HK-2 (cell line): ENCODE data around the gene PTPN9.
A peak's percentile ranks its signal among the peaks of the same experiment; 100 is the strongest.
"Not testable (repeated sequence)": the region's sequence is repeated elsewhere in the genome, so short reads cannot be mapped to it uniquely, and the experiment has no call there.

Experiments
- DNase-seq: peaks from one replicate; pipeline ENCODE4 v3.0.0-alpha.2; 2018; ENCODE audit not compliant: unreplicated experiment

PTPN9 gene

DNA sequence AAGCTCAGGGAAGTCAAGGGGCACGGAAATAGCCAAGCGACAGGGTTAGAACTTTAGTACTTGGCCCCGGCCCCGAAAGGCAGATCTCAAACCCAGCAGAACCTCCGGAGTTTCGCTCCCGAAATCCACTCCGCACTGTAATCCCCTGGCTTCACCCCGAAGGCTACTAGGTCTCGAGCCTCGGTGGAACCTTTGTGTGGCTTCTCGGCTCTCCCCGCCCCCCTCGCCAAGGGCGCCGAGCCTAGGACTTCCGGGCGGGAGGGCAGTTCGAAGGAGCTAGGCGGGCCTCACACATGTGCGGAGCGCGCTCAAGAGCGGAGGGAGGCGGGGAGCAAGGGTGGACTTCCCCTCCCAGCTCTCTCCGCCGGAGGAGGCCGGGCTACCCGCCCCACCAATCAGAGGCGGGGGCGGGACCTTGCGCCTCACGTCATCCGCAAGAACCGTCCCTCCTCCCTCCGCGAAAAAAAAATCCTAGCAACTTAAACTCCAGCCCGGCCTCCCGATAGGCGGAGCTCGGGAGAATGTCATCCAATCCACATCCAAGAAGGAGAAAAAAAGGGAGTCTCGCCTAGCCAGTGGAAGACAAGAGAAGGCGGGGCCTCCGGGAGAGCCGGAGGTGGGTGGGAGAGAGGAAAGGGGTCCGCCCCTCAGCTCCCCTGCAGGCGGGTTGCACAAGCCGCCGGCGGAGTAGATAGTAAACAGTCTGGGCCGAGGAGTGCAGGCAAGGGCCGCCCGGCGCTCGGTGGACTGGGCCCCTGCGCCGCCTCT, 125.2 kb downstream of the PTPN9 start:
- DNase-seq, result peak; percentile 92

DNA sequence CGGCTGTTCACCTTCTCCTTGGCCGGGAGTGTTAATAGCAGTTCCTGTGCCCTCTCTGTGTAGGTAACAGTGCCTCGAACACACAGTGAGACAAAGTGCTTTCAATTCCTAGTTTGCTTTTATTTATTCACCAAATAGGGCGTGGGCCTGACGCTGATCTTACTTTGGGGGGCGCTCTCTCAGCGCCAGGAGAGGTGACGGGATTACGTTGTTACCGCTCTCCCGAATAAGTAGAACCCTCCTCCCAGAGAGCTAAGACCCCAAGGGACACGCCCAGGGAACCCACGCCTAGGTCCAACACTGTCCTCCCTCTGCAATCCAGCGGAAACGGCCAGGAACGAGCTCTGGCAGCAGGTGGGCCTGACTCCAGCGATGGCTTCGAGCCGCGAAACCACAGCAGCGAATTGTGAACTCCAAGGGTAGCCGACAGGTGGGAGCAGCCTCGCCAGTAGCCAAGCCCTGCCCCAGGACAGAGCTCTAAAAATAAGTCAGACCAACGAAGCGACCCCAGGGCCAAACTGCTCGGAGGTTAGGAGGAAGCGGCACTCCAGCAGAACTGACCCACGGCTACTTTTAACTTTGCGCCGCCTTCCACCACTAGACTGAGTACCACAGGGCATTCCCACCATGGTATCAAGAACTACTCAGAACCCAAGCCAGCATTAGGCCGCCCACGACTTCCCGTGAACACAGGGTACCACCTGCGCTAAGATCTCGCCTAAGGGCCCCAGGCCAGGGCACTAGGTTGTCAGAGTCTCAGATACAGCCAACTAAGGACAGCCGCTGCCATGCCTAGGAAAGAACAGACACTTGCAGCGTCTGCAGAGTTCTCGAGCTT, 126.0 kb downstream of the PTPN9 start:
- peak; percentile 52 for DNase-seq

DNA sequence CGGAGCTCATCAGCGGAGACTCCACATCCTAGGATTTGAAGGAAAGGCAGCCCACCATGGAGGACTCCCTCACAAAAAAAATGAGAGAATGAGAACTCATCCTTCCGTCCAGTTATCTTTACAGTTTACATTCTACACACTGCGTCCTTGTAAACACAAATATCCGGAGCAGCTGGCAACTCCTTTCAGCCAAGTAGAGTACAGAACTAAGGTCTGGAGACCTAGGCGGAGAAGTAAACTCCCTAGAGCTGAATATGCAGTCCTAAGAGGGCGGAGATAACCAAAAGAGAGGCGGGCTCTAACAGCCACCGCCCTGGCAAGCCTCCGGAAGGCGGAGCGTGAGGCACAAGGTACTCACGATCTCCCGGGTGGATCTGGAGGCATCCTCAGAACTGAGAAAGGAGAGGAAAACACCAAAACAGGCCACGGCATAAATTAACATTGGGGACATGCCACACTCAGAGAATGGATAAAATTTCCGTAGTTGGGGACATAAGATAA, 126.7 kb downstream of the PTPN9 start:
- peak; percentile 71 for DNase-seq

DNA sequence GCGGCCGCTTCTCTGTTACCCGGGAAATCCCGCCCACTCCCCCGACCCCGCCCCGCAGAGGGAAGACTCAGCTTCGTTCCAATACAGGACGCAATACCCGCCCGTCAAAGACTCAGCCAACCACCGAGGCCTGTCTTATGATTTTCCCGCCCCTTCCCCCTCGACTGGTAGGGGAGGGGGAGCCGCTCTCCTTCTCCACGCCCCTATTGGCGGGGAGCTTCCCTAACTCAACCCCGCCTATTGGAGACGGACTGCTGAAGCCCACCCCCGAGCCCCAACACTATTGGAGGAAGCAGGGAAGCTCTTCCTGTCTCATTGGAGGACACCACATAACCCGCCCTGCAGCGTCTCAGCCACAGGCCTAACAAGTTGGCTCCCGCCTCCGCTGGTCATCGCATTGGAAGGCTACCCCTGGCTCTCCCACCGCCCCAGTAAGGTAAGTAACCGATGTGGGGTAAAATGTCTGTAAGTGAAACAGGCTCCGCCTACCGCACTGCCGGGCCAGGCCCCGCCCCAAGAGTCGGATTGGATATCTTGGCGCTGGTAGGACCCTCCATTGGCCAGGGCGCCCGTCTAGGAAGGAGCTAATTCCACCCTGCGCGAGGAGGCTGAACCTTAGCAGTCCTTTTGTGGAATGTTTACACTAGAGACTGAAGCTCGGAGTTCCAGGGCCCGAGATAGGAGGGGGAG, 127.3 kb downstream of the PTPN9 start, which contains the start of gene SIN3A:
TSS of gene SIN3A (minus strand) at position 17 of the 690 bp plus-strand sequence. CDS start 21,315 bp downstream, outside the sequence.
- peak; percentile 95 for DNase-seq

DNA sequence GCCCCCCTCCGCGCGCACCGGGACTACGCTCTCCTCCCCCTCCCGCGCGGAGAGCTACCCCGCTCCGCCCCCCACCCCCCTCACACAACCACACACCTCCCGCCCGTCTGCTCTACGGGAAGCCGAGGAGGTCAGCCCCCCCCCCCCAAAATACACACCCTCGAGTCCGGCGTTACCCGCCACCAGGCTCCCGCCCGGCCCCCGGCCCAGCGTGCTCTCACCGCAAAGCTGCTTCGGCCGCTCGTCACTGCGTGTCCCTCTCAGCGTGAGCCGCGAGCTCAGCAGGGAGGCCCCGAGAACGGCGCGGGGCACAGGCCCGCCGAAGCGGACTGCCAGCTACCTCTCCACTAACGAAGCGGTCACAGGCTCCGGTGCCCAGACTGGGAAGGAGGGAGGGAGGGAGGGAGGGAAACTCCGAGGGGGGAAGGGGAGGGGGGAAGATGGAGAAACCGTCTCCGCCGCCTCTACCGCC, 127.9 kb downstream of the PTPN9 start:
- no peak for DNase-seq

DNA sequence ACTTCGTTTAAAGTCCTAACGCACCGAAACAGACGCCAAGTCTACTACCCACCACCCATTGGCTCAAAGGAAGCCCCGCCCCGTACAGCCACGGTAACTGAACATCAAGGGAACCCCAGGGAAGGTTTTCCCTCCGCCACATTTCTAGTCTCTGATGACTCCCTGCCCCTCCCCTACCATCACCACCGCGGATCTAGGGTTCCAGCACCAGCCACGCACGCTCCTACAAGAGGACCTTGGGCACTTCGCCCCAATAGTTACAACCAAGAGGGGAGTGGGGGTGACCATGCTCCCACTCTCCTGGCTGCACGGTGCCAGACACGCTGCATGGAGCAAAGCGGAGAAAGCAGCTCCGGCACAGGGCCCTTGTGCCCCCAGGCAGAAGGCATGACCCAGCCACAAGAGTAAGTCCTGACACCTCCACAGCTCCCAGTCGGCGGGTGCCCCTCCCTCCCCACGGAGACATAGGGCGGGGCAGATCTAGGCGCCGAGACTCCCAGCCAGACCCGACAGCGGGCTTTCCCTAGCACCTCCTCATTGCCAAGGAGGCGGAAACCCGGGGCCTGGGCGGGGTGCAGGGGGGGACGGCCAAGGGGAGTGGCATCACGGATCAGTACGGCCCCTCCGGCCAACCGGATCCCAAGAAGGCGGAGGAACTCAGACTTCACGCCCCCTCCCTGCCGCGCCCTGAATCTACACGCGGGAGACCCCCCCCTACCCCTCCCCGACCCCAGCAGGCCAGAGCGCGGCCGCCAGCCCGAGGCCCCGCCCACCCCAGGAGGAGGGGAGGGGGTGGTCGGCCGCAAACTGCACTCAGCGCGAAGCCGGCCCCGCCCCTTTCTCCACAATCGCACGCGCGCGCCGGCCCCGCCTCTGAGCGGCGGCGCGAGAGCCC, 128.6 kb downstream of the PTPN9 start:
- DNase-seq, result peak; percentile 95

DNA sequence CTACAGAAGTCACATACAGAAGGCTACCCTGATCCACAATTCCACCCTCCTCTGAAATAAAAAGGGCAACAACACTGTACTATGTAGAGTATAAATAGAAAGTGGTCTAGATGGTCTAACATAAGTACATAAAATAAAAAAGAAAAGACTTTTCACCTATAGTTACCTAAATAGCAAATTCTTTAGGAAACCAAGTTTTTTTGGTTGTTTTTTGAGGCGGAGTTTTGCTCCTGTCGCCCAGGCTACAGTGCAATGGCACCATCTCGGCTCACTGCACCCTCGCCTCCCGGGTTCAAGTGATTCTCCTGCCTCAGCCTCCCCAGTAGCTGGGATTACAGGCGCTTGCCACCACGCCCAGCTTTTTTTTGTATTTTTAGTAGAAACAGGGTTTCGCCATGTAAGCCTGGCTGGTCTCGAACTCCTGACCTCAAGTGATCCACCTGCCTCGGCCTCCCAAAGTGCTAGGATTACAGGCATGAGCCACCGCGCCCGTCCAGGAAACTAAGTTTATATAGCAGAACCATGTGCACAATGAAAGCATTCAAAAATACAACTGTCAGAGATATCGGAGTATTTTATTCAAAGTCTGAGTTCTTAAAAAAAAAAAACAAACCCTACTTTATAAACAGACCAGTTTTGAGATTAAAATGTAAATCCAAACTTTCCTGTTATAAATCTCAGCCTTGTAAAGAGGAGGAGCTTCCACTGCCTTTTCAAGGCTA, 129.4 kb downstream of the PTPN9 start:
- no peak for DNase-seq

DNA sequence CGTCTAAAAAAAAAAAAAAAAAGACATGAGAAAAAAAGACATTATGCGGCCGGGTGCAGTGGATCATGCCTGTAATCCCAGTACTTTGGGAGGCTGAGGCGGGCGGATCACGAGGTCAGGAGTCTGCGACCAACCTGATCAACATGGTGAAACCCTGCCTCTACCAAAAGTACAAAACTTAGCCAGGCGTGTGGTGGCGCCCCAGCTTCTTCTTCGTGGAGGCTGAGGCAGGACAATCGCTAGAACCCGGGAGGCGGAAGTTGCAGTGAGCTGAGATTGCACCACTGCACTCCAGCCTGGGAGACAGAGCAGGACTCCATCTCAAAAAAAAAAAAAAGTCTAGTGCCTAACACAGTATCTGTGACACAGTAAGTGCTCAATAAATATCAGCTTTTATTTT, 130.9 kb downstream of the PTPN9 start:
- DNase-seq, result not testable (repeated sequence)

DNA sequence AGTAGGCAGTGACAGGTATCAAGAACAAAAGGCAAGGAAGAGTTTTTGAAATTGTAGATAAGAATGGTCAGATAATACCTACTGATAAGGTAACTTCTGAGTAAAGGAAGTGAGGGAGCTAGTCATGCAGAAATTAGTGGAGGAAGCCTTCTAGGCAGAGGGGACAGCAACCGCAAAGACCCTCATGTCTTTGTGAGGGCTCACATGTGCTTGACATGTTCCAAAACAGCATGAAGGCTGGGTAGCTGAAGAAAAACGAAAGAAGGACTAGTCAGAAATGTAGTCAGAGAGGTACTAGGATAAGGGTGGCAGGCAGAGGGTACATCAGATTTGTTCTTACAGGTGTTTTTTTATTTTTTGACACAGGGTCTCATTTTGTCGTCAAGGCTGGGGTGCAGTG, 133.0 kb downstream of the PTPN9 start:
- DNase-seq, result no peak

DNA sequence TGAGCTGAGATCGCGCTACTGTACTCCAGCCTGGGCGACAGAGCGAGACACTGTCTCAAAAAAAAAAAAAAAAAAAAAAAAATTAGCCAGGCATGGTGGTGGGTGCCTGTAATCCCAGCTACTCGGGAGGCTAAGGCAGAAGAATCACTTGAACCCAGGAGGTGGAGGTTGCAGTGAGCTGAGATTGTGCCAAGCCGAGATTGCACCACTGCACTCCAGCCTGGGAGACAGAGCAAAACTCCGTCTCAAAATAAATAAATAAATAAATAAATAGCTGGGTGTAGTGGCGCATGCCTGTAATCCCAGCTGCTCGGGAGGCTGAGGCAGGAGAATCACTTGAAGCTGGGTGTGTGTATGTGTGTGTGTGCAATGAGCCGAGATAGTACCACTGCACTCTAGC, 133.8 kb downstream of the PTPN9 start:
- DNase-seq, result not testable (repeated sequence)

DNA sequence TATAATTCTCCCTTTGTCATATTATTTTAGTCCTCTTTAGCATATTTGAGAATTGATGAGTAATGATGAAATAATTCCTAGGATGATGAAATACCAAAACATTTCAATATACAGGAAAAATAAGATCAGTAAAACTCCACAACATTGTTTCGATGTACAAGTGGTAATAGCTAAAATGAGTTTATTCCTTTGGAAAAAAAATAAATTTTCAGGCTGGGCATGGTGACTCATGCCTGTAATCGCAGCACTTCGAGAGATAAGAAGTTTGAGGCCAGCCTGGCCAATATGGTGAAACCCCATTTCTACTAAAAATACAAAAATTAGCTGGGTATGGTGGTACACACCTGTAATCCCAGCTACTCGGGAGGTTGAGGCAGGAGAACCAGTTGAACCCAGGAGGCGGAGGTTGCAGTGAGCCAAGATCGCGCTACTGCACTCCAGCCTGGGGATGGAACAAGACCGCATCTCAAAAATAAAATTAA, 135.1 kb downstream of the PTPN9 start:
- not testable (repeated sequence) for DNase-seq

DNA sequence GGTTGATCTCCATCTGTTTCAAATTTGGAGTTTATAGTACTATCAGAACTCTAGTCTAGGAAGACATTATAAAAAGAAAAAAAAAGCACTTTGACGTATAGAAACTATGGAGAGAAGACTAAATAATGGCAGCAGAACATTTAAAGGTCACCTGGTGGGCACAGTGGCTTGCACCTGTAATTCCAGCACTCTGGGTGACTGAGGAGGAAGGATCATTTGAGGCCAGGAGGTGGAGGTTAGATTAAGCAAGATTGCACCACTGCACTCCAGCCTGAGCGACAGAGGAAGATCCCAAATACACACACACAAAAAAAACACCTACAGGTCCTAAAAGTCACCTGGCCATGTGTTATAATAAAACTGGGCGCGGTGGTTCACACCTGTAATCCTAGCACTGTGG, 141.4 kb downstream of the PTPN9 start:
- no peak for DNase-seq

DNA sequence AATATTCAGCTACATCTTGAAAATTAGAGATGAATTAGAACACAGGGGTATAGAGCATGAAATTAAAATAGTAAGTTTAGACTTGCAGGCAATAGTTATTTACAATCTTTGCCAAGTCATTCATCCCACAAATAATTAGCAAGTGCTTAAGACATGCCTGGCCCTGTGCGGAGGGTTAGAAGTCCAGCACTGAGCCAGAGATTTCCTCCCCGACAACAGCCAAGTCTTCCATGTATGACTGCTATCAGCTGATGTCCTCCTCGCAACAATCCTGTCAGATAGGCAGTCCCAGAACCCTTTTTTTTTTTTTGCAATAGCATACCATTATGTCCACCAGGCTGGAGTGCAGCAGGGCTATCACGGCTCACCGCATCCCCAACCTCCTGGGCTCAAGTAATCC, 142.2 kb downstream of the PTPN9 start:
- DNase-seq, result no peak

DNA sequence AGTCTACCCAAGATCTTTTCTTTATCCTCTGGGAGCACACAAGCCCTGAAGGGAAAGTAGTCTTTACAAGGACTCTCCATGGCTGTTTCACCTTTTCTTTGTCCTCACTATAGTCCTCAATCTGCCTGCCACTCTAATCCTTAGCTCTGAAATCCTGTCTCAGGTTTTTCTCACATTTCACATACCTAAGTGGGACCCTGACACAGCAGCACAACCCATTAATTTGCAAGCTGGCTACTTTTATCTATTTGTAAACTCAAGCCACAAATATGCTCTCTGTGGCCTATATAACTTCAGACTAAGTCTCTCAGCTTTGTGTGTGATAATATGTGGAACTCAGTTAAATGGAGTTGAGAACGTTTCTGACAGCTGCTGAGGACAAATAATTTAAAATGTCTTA, 147.4 kb downstream of the PTPN9 start:
- DNase-seq, result no peak

DNA sequence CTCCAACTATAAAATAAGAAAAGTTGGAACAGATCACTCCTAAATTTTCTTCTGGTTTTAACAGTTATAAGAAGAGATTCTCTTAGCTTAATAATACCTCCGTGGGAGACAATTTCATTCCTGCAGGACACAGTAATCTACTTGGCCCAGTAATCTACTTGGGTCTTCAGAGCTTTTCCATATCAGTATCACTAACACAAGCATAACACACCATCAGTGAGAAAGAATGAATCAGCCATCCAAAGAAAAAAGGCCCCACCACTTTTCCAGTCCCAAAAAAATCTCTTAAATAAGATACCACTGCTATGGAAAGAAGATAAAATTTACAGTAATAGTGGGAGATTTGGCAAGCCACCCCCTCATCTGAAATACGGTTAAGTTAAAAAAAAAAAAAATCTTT, 147.8 kb downstream of the PTPN9 start:
- DNase-seq, result no peak

DNA sequence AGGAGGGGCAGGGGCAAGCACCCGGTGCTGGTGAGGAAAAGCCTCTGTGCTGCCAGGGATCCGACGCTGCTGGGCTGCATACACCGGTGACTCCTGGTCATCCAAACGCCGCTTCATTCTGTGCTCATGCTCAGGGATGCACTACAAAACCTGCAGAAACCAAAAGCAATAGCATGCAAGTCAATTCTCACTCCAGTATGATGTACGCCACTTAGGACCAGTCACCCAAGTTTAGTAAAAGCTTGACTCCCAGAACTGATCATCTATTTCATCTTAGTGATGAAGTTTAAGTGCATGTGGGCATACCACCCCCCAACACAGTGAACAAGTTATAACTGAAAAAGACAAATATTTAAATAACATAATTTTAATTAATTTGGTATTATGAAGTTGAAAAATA, 148.9 kb downstream of the PTPN9 start:
- DNase-seq, result no peak

DNA sequence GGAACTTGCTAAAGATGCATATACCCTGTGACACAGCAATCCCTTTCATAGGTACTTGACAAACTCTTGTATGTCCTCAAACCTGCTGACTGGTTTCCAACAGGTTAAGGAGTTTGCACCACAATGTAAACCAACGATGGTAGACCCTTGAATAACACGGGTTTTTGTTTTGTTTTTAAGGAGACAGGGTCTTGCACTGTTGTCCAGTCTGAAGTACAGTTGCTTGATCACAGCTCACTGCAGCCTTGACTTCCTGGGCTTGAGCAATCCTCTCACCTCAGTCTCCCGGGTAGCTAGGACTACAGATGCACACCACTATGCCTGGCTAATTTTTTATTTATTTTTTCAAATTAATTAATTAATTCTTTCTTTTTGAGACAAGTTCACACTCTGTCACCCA, 151.0 kb downstream of the PTPN9 start:
- no peak for DNase-seq

DNA sequence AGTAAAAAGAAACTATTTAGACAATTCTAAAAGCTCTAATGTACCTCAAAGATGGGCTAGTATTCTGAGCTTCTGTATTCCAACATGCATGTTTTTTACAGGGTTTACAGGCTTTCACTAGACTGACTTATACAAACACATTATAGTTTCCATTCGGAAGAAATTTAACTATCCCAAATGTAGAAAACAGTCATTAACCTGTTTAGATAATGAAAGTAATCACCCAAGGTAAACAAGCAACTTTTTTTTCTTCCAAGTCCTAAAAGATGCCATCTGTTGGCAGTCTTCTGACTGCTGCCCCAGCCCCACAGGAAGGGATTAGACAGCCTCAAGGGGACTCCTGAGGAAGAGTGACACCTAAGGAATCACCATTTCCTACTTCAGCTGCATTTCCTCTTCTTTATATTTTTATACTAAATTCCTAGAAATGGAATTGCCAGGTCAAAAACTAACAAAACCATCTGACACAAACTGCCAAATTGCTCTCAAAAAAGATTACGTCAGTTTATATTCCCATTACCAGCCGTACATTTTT, 153.1 kb downstream of the PTPN9 start:
- DNase-seq, result no peak

DNA sequence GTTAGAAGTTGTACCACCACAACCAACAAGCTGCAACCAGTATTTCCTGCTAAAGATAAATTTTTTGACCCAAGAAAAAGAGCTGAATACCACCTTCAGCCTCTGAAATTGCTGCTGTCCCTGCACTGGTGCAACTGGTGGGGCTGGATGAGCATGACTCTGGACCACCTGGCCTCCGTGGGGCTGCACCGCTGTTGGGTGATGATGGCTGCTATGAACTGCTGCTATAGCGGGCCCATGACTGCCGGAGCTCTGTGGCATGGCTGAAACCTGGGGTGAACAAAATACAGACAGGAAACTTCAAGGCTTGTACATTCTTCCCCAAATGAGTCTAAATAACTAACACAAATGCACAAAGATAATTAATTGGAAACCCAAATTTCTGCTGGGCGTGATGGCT, 156.6 kb downstream of the PTPN9 start:
- no peak for DNase-seq

DNA sequence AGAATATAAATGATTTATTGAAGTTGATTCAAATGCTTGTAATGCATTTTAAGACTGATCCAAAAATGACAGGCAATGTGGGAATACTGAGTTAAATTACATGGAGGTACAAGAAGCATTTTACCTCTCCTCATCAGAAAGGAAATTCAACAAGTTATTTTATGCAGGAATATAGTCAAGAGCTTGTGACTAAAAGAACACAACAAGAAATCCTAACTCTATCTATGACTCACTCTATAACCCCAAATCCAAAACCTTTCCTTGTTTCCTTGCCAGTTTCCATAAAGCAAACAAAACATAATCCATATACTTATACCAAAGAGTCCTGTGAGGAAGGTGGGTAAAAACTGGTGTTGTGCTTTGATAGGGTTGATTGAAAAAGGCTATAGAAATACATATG, 158.4 kb downstream of the PTPN9 start:
- DNase-seq, result no peak
